ENCODE measurements around the gene UBR7.
"Not testable (repeated sequence)": the region's sequence is repeated elsewhere in the genome, so short reads cannot be mapped to it uniquely, and the experiment has no call there.

Gene UBR7, protein sequence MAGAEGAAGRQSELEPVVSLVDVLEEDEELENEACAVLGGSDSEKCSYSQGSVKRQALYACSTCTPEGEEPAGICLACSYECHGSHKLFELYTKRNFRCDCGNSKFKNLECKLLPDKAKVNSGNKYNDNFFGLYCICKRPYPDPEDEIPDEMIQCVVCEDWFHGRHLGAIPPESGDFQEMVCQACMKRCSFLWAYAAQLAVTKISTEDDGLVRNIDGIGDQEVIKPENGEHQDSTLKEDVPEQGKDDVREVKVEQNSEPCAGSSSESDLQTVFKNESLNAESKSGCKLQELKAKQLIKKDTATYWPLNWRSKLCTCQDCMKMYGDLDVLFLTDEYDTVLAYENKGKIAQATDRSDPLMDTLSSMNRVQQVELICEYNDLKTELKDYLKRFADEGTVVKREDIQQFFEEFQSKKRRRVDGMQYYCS

DNA sequence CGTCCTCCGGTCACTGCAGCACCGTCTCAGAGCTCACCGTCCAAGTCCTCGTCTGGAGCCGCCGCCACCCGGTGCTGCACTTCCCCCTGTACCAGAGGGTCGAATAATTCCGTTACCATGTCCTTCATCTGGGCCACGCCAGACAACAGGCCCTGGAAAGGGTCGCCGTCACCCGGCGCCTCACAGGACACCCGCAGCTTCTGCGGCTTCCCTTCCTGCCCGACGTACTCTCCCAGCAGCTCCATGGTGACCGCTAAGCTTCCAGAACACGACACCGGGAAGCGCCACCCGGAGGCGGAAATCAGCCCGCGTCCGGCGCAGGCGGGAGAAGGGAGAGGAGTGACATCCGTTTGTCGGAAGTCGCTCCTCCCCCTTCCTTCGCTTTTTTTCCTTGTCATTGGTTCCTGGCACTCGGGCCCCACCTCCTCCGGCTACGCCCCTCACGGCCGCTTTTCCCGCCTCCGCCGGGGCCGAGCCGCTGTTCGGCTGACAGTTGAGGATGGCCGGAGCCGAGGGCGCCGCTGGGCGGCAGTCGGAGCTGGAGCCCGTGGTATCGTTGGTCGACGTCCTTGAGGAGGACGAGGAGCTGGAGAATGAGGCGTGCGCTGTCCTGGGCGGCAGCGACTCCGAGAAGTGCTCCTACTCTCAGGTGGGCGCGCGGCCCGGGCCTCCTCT lies at the start of gene UBR7, which contains the start of gene GON7:
Gene UBR7 (plus strand): TSS at position 464 of the 675 bp plus-strand sequence. CDS start 36 bp downstream, at position 500.
Gene GON7 (minus strand): TSS at position 273 of the 675 bp plus-strand sequence. CDS start 28 bp downstream, at position 245.
- DNase-seq (ENCODE audit: low read depth in 2 of 2), result peak; percentile 84 to 86

DNA sequence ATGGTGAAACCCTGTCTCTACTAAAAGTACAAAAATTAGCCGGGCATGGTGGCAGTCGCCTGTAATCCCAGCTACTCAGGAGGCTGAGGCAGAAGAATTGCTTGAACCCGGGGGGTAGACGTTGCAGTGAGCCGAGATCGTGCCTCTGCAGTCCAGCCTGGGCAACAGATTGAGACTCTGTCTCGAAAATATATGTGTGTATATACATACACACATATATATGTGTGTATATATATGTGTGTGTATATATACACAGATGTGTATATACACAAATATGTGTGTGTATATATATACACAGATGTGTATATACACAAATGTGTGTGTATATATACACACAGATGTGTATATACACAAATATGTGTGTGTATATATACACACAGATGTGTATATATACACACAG lies 48.7 kb upstream of the UBR7 start:
- DNase-seq (ENCODE audit: low read depth in 2 of 2), result not testable (repeated sequence)

DNA sequence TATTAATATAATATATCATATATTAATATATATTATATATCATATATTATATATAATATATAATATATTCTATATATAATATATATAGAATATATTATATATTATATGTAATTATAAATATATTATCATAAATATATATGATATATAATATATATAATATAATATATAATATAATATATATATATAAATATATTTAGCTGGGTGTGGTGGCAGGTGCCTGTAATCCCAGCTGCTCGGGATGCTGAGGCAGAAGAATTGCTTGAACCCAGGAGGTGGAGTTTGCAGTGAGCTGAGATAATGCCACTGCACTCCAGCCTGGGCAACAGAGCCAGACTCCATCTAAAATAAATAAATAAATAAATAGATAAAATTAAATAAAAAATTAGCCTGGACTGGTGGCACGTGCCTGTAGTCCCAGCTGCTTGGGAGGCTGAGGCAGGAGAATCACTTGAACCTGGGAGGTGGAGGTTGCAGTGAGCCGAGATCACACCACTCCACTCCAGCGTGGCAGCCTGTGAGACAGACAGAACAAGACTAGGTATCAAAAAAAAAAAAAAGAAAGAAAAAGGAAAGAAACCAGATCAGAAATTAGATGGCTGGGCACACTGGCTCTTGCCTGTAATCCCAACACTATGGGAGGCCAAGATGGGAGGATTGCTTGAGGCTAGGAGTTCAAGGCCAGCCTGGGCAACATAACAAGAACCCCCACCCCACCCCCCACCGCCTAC lies 47.3 kb upstream of the UBR7 start:
- not testable (repeated sequence) for DNase-seq (ENCODE audit: low read depth in 2 of 2)

DNA sequence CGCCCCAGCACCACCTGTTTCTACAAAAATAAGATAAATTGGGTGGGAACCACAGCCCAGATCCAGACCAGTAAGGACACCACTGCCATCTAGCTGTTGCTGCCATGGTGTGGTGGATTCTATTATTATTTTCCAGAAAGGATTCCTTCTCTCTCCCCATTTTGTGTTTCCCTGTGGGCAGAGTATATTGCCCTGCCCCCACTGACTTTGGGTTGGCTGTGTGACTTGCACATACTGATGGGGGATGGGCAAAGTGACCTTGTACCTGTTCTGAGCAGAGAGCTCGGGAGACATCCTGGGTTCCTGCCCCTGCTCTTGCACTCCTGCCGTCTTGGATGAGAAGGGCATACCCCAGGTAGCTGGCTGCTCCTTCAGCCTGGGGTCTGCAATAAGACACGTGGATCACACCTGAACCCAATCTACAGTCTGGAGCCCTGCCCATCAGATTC lies 46.7 kb upstream of the UBR7 start:
- no peak for DNase-seq (ENCODE audit: low read depth in 2 of 2)

DNA sequence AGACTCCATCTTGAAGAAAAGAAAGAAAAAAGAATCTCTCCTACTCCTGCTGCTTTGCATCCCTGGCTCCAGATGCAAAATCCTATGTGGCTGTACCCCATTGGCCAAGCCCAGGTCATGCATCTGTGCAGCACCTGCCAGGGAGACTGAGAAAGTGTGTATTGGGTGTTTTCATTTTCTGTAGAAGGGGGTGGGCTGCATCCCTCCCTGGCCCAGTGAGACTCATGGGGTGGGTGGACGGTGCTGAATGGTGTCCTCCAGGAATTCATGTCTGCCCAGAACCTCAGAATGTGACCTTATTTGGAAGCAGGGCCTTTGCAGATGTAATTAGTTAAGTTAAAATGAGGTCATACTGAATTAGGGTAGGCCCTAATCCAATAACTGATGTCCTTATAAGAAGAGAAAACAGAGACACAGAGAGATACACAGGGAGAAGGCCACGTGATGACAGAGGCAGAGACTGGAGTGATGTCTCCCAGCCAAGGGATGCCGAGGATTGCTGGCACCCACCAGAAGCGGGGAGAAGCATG lies 45.6 kb upstream of the UBR7 start:
- DNase-seq (ENCODE audit: low read depth in 2 of 2), result no peak

DNA sequence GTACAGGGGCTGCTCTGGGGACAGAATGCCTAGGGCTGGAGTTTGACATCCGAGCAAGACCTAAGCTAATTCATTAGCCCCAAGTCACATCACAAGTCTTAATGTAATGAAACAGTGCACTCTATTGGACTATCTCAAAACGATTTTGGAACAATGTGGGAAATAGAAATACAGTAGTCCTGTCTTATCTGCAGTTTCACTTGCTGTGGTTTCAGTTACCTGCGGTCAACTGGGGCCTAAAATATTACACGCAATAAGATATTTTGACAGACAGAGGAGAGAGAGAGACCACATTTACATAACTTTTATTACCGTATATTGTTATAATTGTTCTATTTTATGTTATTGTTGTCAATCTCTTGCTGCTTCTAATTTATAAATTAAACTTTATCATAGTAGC lies 43.5 kb upstream of the UBR7 start:
- no peak for DNase-seq (ENCODE audit: low read depth in 2 of 2)

DNA sequence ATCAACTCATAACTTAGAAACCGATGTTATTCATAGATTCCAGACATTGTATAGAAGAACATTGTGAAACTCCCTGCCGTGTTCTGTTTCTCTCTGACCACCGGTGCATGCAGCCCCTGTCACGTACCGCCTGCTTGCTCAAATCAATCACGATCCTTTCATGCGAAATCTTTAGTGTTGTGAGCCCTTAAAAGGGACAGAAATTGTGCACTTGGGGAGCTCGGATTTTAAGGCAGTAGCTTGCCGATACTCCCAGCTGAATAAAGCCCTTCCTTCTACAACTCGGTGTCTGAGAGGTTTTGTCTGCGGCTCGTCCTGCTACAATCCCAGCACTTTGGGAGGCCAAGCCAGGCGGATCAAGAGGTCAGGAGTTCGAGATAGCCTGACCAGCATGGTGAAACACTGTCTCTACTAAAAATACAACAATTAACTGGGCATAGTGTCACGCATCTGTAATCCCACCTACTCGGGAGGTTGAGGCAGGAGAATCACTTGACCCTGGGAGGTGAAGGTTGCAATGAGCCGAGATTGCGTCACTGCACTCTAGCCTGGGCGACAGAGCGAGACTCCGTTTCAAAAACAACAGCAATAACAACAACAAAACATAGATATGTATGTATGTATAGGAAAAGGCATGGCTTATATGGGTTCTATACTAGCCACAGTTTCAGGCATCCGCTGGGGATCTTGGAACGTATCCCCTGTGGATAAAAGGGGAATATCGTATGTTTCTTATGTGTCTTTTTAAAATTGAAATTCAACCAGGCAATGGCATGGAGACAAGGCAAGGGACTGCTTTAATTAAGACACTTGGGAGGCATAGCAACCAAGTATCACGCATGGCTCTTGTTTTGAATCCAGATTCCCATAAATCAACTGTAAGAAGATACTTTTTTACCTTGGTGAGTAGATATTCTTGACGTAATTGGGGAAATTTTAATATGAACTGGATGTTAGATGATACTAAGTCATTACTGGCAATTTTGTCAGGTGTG lies 41.5 kb upstream of the UBR7 start:
- not testable (repeated sequence) for DNase-seq (ENCODE audit: low read depth in 2 of 2)

DNA sequence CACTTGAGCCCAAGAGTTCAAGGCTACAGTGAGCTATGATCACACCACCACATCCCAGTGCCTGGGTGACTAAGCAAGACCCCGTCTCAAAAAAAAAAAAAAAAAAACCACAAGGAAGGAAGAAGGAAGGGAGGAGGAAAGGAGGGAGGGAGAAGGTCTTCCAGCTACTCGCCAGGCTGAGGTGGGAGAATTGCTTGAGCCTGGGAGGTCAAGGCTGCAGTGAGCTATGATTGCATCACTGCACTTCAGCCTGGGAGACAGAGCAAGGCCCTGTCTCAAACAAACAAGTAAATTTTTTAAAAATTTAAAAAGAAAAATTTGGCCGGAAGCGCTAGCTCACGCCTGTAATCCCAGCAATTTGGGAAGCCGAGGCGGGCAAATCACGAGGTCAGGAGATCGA lies 38.4 kb upstream of the UBR7 start:
- not testable (repeated sequence) for DNase-seq (ENCODE audit: low read depth in 2 of 2)

DNA sequence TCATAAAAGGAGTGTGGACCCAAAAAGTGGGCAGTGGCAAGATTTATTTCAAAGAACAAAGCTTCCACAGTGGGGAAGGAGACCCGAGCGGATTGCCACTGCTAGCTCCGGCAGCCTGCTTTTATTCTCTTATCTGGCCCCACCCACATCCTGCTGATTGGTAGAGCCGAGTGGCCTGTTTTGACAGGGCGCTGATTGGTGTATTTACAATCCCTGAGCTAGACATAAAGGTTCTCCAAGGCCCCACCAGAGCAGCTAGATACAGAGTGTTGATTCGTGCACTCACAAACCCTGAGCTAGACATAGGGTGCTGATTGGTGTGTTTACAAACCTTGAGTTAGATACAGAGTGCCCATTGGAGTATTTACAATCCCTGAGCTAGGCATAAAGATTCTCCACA lies 37.4 kb upstream of the UBR7 start:
- not testable (repeated sequence) for DNase-seq (ENCODE audit: low read depth in 2 of 2)

DNA sequence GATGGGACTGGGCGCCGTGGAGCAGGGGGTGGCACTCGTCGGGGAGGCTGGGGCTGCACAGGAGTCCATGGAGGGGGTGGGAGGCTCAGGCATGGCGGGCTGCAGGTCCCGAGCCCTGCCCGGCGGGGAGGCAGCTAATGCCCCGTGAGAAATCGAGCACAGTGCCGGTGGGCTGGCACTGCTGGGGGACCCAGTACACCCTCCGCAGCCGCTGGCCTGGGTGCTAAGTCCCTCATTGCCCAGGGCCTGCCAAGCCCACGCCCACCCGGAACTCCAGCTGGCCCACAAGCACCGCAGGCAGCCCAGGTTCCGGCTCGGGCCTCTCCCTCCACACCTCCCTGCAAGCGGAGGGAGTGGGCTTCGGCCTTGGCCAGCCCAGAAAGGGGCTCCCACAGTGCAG lies 36.9 kb upstream of the UBR7 start:
- not testable (repeated sequence) for DNase-seq (ENCODE audit: low read depth in 2 of 2)

DNA sequence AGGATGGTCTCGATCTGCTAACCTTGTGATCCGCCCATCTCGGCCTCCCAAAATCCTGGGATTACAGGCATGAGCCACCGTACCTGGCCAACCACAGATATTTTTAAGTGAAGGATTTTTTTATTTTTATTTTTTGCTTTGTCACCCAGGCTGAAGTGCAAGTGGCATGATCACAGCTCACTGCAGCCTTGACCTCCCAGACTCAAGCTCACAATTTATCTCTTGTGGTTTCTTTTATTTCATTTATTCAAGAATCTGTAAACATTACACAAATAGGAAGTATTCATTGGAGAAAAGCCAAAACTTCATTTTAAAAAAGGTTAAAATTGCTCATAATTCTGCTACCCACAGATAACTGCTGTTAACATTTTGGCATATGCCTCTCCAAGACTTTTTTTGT lies 35.7 kb upstream of the UBR7 start:
- DNase-seq (ENCODE audit: low read depth in 2 of 2), result no peak

DNA sequence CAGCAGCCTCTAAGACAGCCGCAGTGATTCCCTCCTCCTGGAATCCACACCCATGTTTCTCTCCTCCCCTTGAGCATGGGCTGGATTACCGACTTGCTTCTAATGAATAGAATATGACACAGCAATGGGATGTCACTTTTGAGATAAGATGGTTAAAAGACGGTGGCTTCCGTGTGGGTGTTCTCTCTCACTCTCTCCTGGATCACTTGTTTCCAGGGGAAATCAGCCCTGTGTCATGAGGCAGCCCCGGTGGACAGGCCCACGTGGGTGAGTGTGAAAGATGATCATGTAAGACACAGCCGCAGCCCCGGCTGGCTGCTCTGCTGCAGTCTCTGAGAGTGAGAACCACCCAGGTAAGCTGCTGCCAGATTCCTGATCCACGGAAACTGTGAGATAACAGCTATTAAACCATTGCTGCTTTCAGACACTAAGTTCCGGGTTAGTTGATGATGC lies 33.1 kb upstream of the UBR7 start:
- no peak for DNase-seq (ENCODE audit: low read depth in 2 of 2)

DNA sequence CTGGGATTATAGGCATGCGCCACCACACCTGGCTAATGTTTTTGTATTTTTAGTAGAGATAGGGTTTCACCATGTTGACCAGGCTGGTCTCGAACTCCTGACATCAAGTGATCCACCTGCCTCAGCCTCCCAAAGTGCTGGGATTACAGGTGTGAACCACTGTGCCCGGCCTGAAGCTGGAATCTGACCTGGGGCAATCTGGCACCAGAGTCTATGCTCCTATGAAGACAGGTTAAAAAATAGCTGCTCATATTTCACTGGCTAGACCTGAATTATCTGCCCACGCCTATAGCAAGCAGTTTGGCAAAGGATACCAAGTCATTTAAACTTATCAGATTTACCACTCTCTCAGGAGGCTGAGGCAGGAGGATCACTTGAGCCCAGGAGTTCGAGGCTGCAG lies 32.3 kb upstream of the UBR7 start:
- not testable (repeated sequence) for DNase-seq (ENCODE audit: low read depth in 2 of 2)

DNA sequence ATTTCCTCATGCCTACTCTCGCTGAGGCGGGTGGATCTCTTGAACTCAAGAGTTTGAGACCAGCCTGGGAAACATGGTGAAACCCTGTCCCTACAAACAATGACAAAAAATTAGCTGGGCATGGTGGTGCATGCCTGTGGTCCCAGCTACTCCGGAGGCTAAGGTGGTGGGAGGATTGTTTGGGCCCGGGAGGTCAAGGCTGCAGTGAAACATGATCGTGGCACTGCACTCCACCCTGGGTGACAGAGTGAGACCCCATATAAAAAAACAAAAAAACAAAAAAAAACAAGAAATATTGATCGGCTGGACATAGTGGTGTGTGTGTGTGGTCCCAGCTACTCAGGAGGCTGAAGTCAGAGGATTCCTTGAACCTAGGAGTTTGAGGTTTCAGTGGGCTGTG lies 31.6 kb upstream of the UBR7 start:
- DNase-seq (ENCODE audit: low read depth in 2 of 2), result no peak

DNA sequence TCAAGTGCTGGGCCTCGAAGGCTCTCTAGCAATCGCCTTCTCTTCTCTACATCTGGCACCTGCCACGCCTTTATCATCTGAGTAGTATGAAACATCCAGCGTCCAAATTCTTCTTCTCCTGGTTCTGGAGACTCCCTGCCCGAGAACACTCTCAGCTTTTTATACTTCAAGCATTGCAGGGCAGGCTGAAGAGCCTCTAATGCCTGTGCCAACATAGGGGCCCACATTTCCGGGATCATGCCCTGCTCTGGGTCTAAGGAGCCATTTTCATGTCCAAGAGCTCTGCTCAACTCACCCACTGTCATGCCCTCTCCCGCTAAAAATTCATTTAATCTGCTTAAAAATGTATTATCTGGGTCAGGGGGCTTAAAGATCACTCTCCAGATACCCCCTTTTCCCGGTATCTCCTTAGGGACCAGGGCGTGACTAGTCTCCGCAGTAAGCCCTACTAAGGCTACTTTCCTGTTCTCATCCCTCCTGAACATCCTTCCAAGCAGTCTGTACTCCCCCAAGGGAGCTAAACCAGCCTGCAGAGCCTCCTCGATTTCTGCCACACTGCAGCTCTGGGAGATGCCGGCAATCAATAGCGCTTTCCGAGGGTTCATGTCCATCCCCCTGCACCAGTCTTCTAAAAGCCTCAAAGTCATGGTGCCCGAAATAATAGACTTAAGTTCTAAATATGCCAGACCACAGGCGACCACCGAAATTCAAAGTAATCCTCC lies 23.3 kb upstream of the UBR7 start:
- no peak for DNase-seq (ENCODE audit: low read depth in 2 of 2)

DNA sequence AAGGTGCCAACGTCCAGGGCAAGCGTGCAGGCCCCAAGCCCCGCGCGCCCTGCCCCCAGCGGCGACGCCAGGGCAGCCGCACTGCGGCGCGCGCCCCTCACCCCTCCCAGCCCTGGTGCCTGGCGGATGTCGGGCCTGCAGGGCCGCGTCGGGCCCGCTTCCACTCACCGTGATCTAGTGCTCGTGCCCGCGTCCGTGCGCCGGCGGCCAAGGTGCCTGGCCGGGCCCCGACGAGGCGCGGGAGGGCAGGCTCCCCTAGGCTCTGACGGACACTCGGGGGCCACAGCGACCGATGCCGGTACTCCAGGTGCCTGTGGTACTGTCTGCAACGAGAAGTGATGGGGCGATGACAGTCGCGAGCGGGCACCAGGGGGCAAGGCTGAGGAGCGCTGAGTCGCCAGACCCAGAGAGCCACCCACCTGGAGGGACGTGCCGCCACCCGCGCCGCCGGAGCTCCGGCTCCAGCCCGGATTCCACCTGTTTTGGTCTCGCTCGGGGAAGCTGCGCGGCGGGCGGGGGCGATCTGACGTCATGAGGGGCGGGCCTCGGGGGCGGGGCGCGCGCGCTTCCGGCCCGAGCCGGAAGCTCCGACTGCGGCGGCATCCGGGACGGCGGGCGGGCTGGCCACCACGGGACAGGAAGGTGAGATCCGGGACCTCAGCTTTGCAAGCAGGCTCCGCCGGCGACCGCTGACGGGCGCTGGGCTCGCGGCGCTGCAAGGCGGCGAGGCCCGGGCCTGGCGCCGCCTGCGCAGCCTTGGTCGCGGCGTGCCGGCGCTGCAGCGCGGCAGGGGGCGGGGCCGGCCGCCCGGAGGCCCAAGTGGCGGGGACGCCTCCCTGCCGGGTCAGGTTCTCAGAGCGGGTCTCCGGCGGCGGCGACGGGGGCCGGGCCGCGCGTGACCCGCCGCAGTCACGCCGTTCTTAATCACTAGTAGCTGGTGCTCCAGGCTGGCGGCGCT lies 22.4 kb upstream of the UBR7 start, which contains the start of the genes LYSET and MOAP1:
Gene LYSET (plus strand): TSS at position 927 of the 958 bp plus-strand sequence. CDS start 89 bp downstream, outside the sequence.
Gene MOAP1 (minus strand): TSS at position 507 of the 958 bp plus-strand sequence. CDS start 655 bp downstream, outside the sequence.
- peak; percentile 79 to 82 for DNase-seq (ENCODE audit: low read depth in 2 of 2)

DNA sequence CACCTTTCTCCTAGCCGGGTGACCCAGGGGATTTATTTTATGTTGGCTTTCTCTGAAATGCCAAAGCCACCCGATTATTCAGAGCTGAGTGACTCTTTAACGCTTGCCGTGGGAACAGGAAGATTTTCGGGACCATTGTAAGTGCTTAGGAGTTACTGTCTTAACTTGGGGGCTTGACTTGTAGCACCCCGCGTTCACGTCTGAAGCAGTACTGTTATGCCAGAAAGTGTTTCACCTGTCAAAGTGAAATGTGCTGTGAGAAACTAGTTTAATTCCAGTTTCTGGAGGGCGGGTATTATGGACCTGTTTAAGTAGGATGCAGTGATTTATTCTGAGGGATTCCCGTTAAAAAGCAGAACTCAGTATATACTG lies 21.7 kb upstream of the UBR7 start:
- DNase-seq (ENCODE audit: low read depth in 2 of 2), result no peak

DNA sequence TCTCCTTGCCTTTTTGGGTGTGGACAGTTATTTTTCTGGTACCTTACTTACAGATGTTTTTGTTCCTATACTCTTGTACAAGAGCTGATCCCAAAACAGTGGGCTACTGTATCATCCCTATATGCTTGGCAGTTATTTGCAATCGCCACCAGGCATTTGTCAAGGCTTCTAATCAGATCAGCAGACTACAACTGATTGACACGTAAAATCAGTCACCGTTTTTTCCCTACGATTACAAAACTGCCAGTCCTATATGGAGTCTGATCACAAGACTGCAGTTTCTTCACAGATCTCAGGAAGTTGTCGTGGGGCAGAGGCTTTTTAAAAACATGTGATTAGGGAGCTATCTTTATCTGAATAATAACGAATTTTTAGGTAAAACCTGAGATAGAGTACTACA lies 20.6 kb upstream of the UBR7 start:
- no peak for DNase-seq (ENCODE audit: low read depth in 2 of 2)

DNA sequence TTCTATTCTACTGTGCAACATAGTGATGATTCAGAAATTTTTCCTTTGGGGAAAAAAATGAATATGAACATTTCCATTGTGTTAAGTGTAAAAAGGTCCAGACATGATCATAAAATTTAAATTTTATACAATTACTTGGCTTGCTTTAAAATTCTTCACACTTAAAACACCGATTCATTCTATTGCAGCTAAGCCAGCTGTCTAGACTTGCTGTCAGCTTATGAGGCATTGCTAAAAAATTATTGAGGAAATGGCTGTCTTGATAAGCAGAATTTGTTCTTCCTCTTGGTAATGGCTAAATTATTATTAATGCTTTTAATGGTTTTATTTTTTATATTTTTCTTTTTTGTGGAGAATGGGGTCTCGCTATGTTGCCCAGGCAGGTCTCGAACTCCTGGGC lies 20.1 kb upstream of the UBR7 start:
- DNase-seq (ENCODE audit: low read depth in 2 of 2), result no peak

Data from stimulated activated CD8-positive, alpha-beta memory T cell treated with anti-CD3 and anti-CD28 coated beads, Interleukin-2, amount 100 ng/mL, for 48 hours (primary cell).